Heart right ventricle (tissue), 16 donors: Measurements from ENCODE around the gene EHMT1. TPM values are rescaled to one million over a fixed set of nuclear protein-coding genes. Genes with fewer than 3 reads are reported as not detected.

Experiments used
- ATAC-seq, 8 donors: fragments of 200-7000 bp; cut with Tn5 transposase; one replicate each; pipeline ENCODE4 v1.9.1; 2020; ENCODE audit warnings: mild to moderate bottlenecking in 8 of 8, moderate library complexity in 8 of 8, moderate number of reproducible peaks in 1 of 8
- DNase-seq, 2 donors: peaks; one replicate each; pipeline ENCODE4 v3.0.0-alpha.2; 2020
- H3K27ac ChIP-seq, 10 donors: fragments of 200-600 bp; sonication (generic) in 2 of 10; one replicate each; pipeline versions ENCODE4 v1.5.0 to v1.8.0; 2020 to 2022; ENCODE audit warnings: mild to moderate bottlenecking in 3 of 10
- H3K27me3 ChIP-seq, 7 donors: fragments of 200-600 bp; one replicate each; pipeline ENCODE4 v1.8.0; 2021 to 2022; ENCODE audit warnings: mild to moderate bottlenecking in 2 of 7
- H3K36me3 ChIP-seq, 9 donors: fragments of 200-600 bp; sonication (generic) in 1 of 9; one replicate each; pipeline versions ENCODE4 v1.5.0 to v1.8.0; 2020 to 2022; ENCODE audit warnings: mild to moderate bottlenecking in 2 of 9
- H3K4me1 ChIP-seq, 9 donors: fragments of 200-600 bp; sonication (generic) in 1 of 9; one replicate each; pipeline versions ENCODE4 v1.5.0 to v1.8.0; 2020 to 2022; ENCODE audit warnings: mild to moderate bottlenecking in 4 of 9
- H3K4me3 ChIP-seq, 10 donors: fragments of 200-600 bp; sonication (generic) in 2 of 10; one replicate each; pipeline versions ENCODE4 v1.5.0 to v1.8.0; 2020 to 2022; ENCODE audit warnings: mild to moderate bottlenecking in 7 of 10, moderate library complexity in 2 of 10
- H3K9me3 ChIP-seq, 11 donors: fragments of 200-600 bp in 10 of 11; sonication (generic) in 2 of 11; one replicate each; pipeline versions ENCODE4 v1.5.0 to v1.8.0; 2013 to 2022; ENCODE audit warnings: mild to moderate bottlenecking in 2 of 11, control low read depth in 1 of 11, moderate library complexity in 1 of 11
- CTCF ChIP-seq, 9 donors: fragments of 200-600 bp; sonication (generic) in 2 of 9; IDR thresholded peaks; one replicate each; pipeline versions ENCODE4 v1.5.0 to v1.8.0; 2021 to 2022; ENCODE audit warnings: antibody characterized with exemption in 9 of 9, mild to moderate bottlenecking in 5 of 9, moderate library complexity in 1 of 9
- WGBS, 2 donors: extraction: QIAGEN DNeasy Blood & Tissue Kit; methylation state at CpG; one replicate each; pipeline ENCODE4 v1.1.7; 2013; ENCODE audit warnings: inconsistent platforms in 1 of 2; 5-methylcytosine and 5-hydroxymethylcytosine counted together
- intact Hi-C, 10 donors: fragments of 100-400 bp; cut with DNase I; formaldehyde crosslinking; loops; one replicate each; pipeline versions ENCODE4 v1.11.1 to v1.14.2; 2022
- polyA plus RNA-seq, 2 donors: library from polyadenylated mRNA; stranded (reverse); fragments of 200-250 nt; gene quantifications; one replicate each; pipeline ENCODE4 v1.2.3, GENCODE V29; 2013
- total RNA-seq, 10 donors: library from RNA; stranded (reverse); fragmentation: NEBNext Ultra II Directional in 3 of 10; extraction: Animal tissue kit (Norgen Biotek cat#: 25700) in 3 of 10; gene quantifications; one replicate each; pipeline versions ENCODE4 v1.2.1 to v1.2.4, GENCODE V29; 2021 to 2023
- donor health status: Arrhythmogenic right ventricular cardiomyopathy.
- donor health status: ischemic (EF 13 %, LVEDD 7.1; RV severe dilation, severe dysfunction).
- donor health status: healthy with polysubstance abuse.
- donor health status: DM: no; HTN: yes; CAD: no.
- donor health status: DM: no; HTN: no; CAD: no.
- donor health status: ischemic (EF 25% LVEDD 6.9; RV normal size, moderate dysfunction).
- donor health status: ischemic (EF 25% LVEDD 5.7; RV mildly dilated, moderate dysfunction).
- donor health status: healthy.
- donor health status: DM: yes; HTN: yes; CAD: no.
- donor health status: Ischemic cardiomyopathy.
- donor health status: ischemic (EF 35%, LVEDD 5.7; RV mildly dilated, moderate dysfunction).
- donor health status: nonischemic (EF 11% LVEDD 7.7; RV severe dilation, severe dysfunction).
- donor health status: DM: yes; HTN: yes; CAD: no.
- donor health status: PGD.
- donor health status: ischemic (EF 29% LVEDD 5.4; RV normal size, mild dysfunction).
- donor health status: nonischemic (EF 23%, LVEDD 6.1; RV moderate dilation, normal function).

The EHMT1 gene
- total and polyA plus RNA-seq, 12 donors: 19.6 to 45.1 (median 31.1) TPM

- ATAC-seq (no peak), DNase-seq (no peak)
- TF ChIP-seq CTCF (IDR thresholded peaks at IDR 0.05): no peak
- H3K4me1 ChIP-seq: no peaks in the 10 kb centered on the region
- no peak overlapping the region for H3K4me3 ChIP-seq
- peaks cover 0 to 83% (median 38%) of the 10 kb centered on the region in 9 donors for H3K36me3 ChIP-seq
- intact Hi-C loops: no loop called here
- WGBS, 2 donors: 87% methylated on average over 12 of the region's 12 CpGs
- no peaks in the 10 kb centered on the region for H3K27me3 ChIP-seq
- no peak overlapping the region for H3K27ac ChIP-seq
- no peaks in the 10 kb centered on the region for H3K9me3 ChIP-seq
These were observed 165.2 kb downstream of the EHMT1 start for GRCh38 chr9:137784046-137784445.

- no peak for DNase-seq
- Histone ChIP-seq H3K9me3 (no peaks in the 10 kb centered on the region), H3K36me3 (peaks cover 0 to 83% (median 30%) of the 10 kb centered on the region in 9 donors), H3K27me3 (no peaks in the 10 kb centered on the region), H3K27ac (no peak overlapping the region), H3K4me1 (no peaks in the 10 kb centered on the region), H3K4me3 (no peak overlapping the region)
- intact Hi-C loops: no loop called here
- TF ChIP-seq CTCF (IDR thresholded peaks at IDR 0.05): no peak
- ATAC-seq: peak in 2 of 8 donors; percentile 25 to 36
- WGBS, 2 donors: 87 to 90% methylated on average over 20 of the region's 20 CpGs
These were observed 166.1 kb downstream of the EHMT1 start for GRCh38 chr9:137784641-137785513.

GRCh38 chr9:137785704-137786161 lies 166.9 kb downstream of the EHMT1 start:
- TF ChIP-seq CTCF (IDR thresholded peaks at IDR 0.05): no peak
- H3K4me3 ChIP-seq: no peak overlapping the region
- H3K36me3 ChIP-seq: peaks cover 0 to 91% (median 30%) of the 10 kb centered on the region in 9 donors
- H3K9me3 ChIP-seq: no peaks in the 10 kb centered on the region
- WGBS, 2 donors: 73 to 75% methylated on average over 16 of the region's 16 CpGs
- DNase-seq: no peak
- H3K27ac ChIP-seq: no peak overlapping the region
- no peaks in the 10 kb centered on the region for H3K4me1 ChIP-seq
- no peaks in the 10 kb centered on the region for H3K27me3 ChIP-seq
- no peak for ATAC-seq
- intact Hi-C loops: no loop called here

GRCh38 chr9:137786511-137786920 lies 167.7 kb downstream of the EHMT1 start:
- ATAC-seq: peak in 2 of 8 donors; percentile 18 to 52
- TF ChIP-seq CTCF (IDR thresholded peaks at IDR 0.05): no peak
- intact Hi-C loops: no loop called here
- H3K4me1 ChIP-seq: no peaks in the 10 kb centered on the region
- H3K9me3 ChIP-seq: no peaks in the 10 kb centered on the region
- H3K27me3 ChIP-seq: no peaks in the 10 kb centered on the region
- 79 to 82% methylated on average over 19 of the region's 19 CpGs for WGBS, 2 donors
- H3K4me3 ChIP-seq: no peak overlapping the region
- no peak overlapping the region for H3K27ac ChIP-seq
- no peak for DNase-seq
- peaks cover 0 to 96% (median 36%) of the 10 kb centered on the region in 9 donors for H3K36me3 ChIP-seq
